ENCODE measurements around the gene SMARCC2.

SMARCC2 gene

GRCh38 chr12:56193025-56193578, 3.8 kb upstream of the SMARCC2 start:
- no peak for ATAC-seq
- Mint-ChIP-seq H3K4me1 (peaks cover 32% of the 10 kb centered on the region), H3K4me3 (no peak overlapping the region), H3K9me3 (no peaks in the 10 kb centered on the region), H3K27me3 (no peaks in the 10 kb centered on the region), H3K36me3 (peaks cover under 1% of the 10 kb centered on the region), H3K27ac (peak overlapping the region; percentile 65)

GRCh38 chr12:56192582-56192981, 3.3 kb upstream of the SMARCC2 start:
- Mint-ChIP-seq H3K9me3 (no peaks in the 10 kb centered on the region), H3K4me3 (no peak overlapping the region), H3K27me3 (no peaks in the 10 kb centered on the region), H3K27ac (peak overlapping the region; percentile 65), H3K36me3 (peaks cover 5% of the 10 kb centered on the region), H3K4me1 (peaks cover 37% of the 10 kb centered on the region)
- no peak for ATAC-seq

GRCh38 chr12:56190695-56191155, 1.4 kb upstream of the SMARCC2 start:
- H3K27ac Mint-ChIP-seq = peak overlapping the region; percentile 91
- no peak for ATAC-seq
- peaks cover 16% of the 10 kb centered on the region for H3K36me3 Mint-ChIP-seq
- peak overlapping the region; percentile 90 for H3K4me3 Mint-ChIP-seq
- H3K9me3 Mint-ChIP-seq = no peaks in the 10 kb centered on the region
- peaks cover 43% of the 10 kb centered on the region for H3K4me1 Mint-ChIP-seq
- no peaks in the 10 kb centered on the region for H3K27me3 Mint-ChIP-seq

- H3K27ac Mint-ChIP-seq = peak overlapping the region; percentile 91
- H3K4me1 Mint-ChIP-seq = peaks cover 43% of the 10 kb centered on the region
- H3K36me3 Mint-ChIP-seq = peaks cover 19% of the 10 kb centered on the region
- ATAC-seq = peak; percentile 62
- peak overlapping the region; percentile 90 for H3K4me3 Mint-ChIP-seq
- H3K27me3 Mint-ChIP-seq = no peaks in the 10 kb centered on the region
- no peaks in the 10 kb centered on the region for H3K9me3 Mint-ChIP-seq
These were observed 823 bp upstream of the SMARCC2 start for GRCh38 chr12:56189918-56190694.

GRCh38 chr12:56188778-56189098, 545 bp downstream of the SMARCC2 start:
- Mint-ChIP-seq H3K27me3 (no peaks in the 10 kb centered on the region), H3K4me3 (peak overlapping the region; percentile 90), H3K4me1 (peaks cover 43% of the 10 kb centered on the region), H3K9me3 (no peaks in the 10 kb centered on the region), H3K36me3 (peaks cover 32% of the 10 kb centered on the region), H3K27ac (peak overlapping the region; percentile 91)
- no peak for ATAC-seq

GRCh38 chr12:56188131-56188777, 1.0 kb downstream of the SMARCC2 start:
- Mint-ChIP-seq H3K4me1 (peaks cover 39% of the 10 kb centered on the region), H3K27ac (peak overlapping the region; percentile 91), H3K4me3 (peak overlapping the region; percentile 90), H3K9me3 (no peaks in the 10 kb centered on the region), H3K27me3 (no peaks in the 10 kb centered on the region), H3K36me3 (peaks cover 34% of the 10 kb centered on the region)
- no peak for ATAC-seq

GRCh38 chr12:56186957-56187356, 2.3 kb downstream of the SMARCC2 start:
- Mint-ChIP-seq H3K9me3 (no peaks in the 10 kb centered on the region), H3K4me1 (peaks cover 31% of the 10 kb centered on the region), H3K27ac (peak overlapping the region; percentile 91), H3K4me3 (no peak overlapping the region), H3K36me3 (peaks cover 34% of the 10 kb centered on the region), H3K27me3 (no peaks in the 10 kb centered on the region)
- no peak for ATAC-seq

GRCh38 chr12:56178347-56178746, 10.9 kb downstream of the SMARCC2 start:
- no peaks in the 10 kb centered on the region for H3K9me3 Mint-ChIP-seq
- H3K4me3 Mint-ChIP-seq = no peak overlapping the region
- no peak for ATAC-seq
- H3K27me3 Mint-ChIP-seq = no peaks in the 10 kb centered on the region
- peak overlapping the region; percentile 44 for H3K27ac Mint-ChIP-seq
- peaks cover 57% of the 10 kb centered on the region for H3K36me3 Mint-ChIP-seq
- no peaks in the 10 kb centered on the region for H3K4me1 Mint-ChIP-seq

GRCh38 chr12:56172839-56173238, 16.4 kb downstream of the SMARCC2 start:
- ATAC-seq = no peak
- Mint-ChIP-seq H3K36me3 (peaks cover 70% of the 10 kb centered on the region), H3K27ac (no peak overlapping the region)

GRCh38 chr12:56169229-56169759, 20.0 kb downstream of the SMARCC2 start:
- no peak for ATAC-seq
- H3K9me3 Mint-ChIP-seq = no peaks in the 10 kb centered on the region
- no peaks in the 10 kb centered on the region for H3K27me3 Mint-ChIP-seq
- H3K4me3 Mint-ChIP-seq = no peak overlapping the region
- peaks cover 70% of the 10 kb centered on the region for H3K36me3 Mint-ChIP-seq
- H3K27ac Mint-ChIP-seq = no peak overlapping the region
- H3K4me1 Mint-ChIP-seq = no peaks in the 10 kb centered on the region

More at GRCh38 chr12:56172839-56173238, 16.4 kb downstream of the SMARCC2 start:
- Mint-ChIP-seq H3K4me1 (no peaks in the 10 kb centered on the region), H3K4me3 (no peak overlapping the region), H3K9me3 (no peaks in the 10 kb centered on the region), H3K27me3 (no peaks in the 10 kb centered on the region)

GRCh38 chr12:56165369-56165768, 23.9 kb downstream of the SMARCC2 start:
- H3K27ac Mint-ChIP-seq = no peak overlapping the region

GRCh38 chr12:56164345-56164729, 24.9 kb downstream of the SMARCC2 start:
- Mint-ChIP-seq H3K4me1 (peaks cover 32% of the 10 kb centered on the region), H3K36me3 (peaks cover 75% of the 10 kb centered on the region), H3K27ac (no peak overlapping the region), H3K9me3 (no peaks in the 10 kb centered on the region), H3K4me3 (no peak overlapping the region), H3K27me3 (no peaks in the 10 kb centered on the region)
- no peak for ATAC-seq

More at GRCh38 chr12:56165369-56165768, 23.9 kb downstream of the SMARCC2 start:
- Mint-ChIP-seq H3K4me1 (peaks cover 22% of the 10 kb centered on the region), H3K36me3 (peaks cover 75% of the 10 kb centered on the region), H3K9me3 (no peaks in the 10 kb centered on the region), H3K27me3 (no peaks in the 10 kb centered on the region), H3K4me3 (no peak overlapping the region)
- ATAC-seq = no peak

GRCh38 chr12:56163533-56164344, 25.5 kb downstream of the SMARCC2 start:
- no peak for ATAC-seq
- Mint-ChIP-seq H3K27me3 (no peaks in the 10 kb centered on the region), H3K36me3 (peaks cover 75% of the 10 kb centered on the region), H3K9me3 (no peaks in the 10 kb centered on the region), H3K4me3 (no peak overlapping the region), H3K4me1 (peaks cover 38% of the 10 kb centered on the region), H3K27ac (peak overlapping the region; percentile 46)

- H3K27me3 Mint-ChIP-seq = no peaks in the 10 kb centered on the region
- ATAC-seq = no peak
- peaks cover 76% of the 10 kb centered on the region for H3K36me3 Mint-ChIP-seq
- peaks cover 38% of the 10 kb centered on the region for H3K4me1 Mint-ChIP-seq
- H3K4me3 Mint-ChIP-seq = no peak overlapping the region
- no peaks in the 10 kb centered on the region for H3K9me3 Mint-ChIP-seq
- H3K27ac Mint-ChIP-seq = peak overlapping the region; percentile 46
These were observed 26.6 kb downstream of the SMARCC2 start for GRCh38 chr12:56162468-56163290.
